ENCODE measurements around the gene SLMAP.

SLMAP gene

GRCh38 chr3:57972531-57973111 lies 216.5 kb downstream of the SLMAP start:
- DNase-seq = no peak

GRCh38 chr3:57973715-57974477 lies 217.8 kb downstream of the SLMAP start:
- DNase-seq = no peak

- peak; percentile 79 for DNase-seq
Observed at GRCh38 chr3:57974796-57975388, 218.8 kb downstream of the SLMAP start.

- DNase-seq = no peak
Observed at GRCh38 chr3:57977818-57978235, 221.7 kb downstream of the SLMAP start.

GRCh38 chr3:57978316-57978715 lies 222.2 kb downstream of the SLMAP start:
- no peak for DNase-seq

All from inflammatory macrophage treated with lipopolysaccharide for 4 hours (primary cell).